ENCODE data around the gene GAMT. TPM values are rescaled to one million over a fixed set of nuclear protein-coding genes. Genes with fewer than 3 reads are reported as not detected.

The GAMT gene
- 21.9 to 46.0 TPM (median 44.9 TPM) in 5 replicates for total RNA-seq (2022; extraction: Qiagen RNA extraction; ENCODE audit: low read depth)

DNA sequence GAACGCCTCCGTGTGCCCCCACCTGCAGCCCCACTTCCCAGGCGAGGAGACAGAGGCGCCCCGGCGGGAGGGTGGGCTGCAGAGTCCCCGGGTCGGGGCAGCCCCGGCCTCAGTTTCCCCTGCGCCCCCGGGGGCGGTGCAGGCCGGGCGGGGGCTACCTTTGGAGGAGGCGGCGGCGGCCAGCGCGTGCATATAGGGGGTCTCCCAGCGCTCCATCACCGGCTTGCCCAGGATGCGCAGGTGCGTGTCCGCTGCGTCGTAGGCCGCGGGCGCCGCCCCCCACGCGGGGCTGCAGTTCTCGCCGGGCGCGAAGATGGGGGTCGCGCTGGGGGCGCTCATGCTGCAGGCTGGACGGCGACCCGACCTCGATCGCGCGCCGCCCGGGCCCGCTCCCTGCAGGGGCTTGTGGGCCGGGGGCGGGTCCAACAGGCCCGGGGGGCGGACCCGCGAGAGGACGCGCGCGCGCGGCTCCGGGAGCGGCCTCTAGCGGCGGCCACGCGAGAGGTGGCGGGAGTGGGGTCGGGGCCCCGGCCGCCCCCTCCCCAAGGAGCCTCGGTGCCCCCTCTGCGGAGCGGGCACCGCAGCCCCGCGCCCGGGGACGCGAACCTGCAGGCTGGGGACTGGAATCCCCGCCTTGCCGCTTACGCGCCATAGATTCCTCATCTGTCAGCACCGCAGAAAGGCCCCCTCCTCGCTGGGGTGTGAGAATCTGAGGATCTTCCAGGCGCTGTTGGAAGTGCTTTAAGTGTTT is at the start of gene GAMT:
TSS of gene GAMT (minus strand) at position 405 of the 751 bp plus-strand sequence. CDS start at position 339, 66 bp downstream.

DNA sequence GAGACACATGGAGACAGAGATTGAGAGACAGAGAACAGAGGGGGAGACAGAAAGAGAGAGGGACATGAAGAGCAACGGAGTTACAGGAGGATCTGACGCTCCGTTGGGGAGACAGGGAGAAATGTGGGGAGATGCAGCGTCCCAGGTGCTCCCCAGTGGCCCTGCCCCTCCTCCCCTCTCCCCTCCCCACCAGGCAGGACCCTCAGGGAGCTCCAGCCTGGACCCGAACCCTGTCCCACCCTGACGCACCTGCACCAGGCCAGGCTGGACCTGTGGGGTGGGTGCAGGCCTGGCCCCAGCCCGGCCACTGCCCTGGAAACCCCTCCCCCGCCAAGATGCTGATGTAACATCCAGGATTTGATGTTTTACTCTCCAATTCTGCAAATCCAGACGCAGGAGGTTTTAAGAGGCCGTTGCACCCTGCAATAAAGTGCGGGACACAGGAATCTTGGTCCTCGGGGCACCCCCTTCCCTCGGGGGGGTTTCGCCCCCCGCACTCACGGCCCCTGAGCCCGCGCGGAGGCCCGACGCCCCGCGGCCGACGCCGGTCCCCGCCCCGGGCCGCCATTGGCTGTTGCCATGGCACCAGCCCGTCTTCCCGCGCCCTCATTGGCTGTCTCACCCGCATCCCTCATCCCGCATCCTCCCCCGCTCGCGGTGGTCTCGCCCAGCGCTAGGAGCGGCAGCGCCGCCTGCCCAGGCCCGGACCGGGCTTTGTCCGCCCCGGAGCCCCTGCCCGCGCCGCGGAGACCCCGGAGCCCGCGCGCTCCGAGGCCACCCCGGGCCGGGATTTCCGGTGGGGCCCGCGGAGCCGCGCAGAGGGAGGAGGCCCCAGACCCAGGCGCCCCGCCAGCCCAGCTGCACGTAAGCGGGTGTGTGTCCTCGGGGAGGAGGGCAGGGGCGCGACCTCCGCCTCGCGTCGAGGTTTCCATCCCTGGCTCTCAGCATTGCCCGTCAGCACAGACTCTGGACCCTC is 48.4 kb upstream of the GAMT start, which contains the start of gene APC2:
TSS of gene APC2 (plus strand) at position 655 of the 976 bp plus-strand sequence. CDS start 2,881 bp downstream, outside the sequence.

DNA sequence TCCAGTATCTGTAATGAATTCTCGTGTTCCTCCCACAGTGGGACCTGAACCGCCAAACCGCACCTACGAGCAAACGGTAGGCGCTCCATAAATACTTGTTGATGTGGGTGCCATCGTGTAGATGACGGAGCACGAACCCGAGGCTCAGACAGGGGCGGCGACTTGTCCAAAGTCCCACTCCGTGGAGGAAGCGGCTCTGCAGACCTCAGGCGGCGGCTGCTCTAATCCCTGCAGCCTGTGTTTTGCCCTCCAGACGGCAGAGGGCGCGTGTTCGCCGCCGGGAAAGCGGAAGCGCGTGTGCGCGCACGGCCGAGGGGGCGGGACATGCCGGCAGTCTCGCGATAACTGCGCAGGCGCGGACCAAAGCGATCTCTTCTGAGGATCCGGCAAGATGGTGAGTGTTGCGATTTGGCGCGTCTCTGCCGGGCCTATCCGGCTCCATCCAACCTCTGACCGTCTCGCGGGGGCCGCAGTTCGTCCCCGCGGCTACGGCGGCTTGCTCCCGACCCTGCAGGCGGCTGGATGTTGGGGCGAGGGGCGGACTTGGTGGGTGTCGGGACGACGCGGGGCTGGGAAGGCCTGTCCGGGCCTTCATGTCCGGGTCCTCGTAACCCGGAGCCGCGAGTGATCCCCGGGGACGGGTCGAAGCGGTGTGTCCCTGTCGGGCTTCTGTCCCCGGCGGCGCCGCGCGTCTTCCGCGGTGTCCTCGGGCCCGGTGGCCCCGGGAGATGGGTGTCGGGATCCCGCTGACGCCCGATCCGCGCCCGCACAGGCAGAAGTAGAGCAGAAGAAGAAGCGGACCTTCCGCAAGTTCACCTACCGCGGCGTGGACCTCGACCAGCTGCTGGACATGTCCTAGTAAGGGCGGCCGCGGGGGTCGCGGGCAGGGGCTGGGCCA is 36.9 kb upstream of the GAMT start, which contains the start of gene RPS15:
TSS of gene RPS15 (plus strand) at position 362 of the 898 bp plus-strand sequence. CDS start at position 392, 30 bp downstream.

DNA sequence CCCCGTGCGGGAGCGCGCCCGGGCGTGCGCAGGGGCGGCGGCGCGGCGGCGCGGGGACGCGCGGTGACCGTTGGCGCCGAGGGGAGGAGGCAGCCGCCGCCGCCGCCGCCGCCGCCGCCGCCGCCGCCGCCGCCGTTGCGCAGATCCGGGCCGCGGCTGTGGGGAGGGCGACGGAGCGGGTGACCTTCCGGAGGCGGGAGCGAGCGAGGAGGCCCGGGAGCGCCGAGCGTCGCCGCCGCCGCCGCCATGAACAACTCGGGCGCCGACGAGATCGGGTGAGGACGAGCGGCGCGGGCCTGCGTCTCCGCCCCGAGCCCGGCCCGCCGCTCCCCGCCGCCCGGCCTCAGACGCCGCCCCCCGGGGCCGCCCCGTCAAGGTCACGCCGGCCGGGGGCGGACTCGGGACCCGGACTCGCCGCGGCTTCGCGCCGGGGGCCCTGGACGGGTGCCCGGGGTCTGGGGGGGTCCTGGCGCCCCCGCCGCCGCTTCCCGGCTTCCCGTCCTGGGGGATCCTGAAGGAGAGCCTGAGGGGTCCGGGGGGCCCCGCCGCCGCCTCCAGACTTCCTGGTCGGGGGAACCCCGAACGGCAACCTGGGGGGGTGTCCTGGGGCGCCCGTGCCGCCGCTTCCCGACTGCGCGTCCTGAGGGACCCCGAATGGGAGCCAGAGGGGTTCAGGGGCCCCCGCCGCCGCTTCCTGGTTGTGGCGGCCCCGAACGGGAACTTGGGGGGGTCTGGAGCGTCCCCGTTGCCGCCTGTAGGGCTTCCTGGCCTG is 6.4 kb upstream of the GAMT start, which contains the start of gene DAZAP1:
TSS of gene DAZAP1 (plus strand) at position 59 of the 772 bp plus-strand sequence. CDS start at position 247, 188 bp downstream.

DNA sequence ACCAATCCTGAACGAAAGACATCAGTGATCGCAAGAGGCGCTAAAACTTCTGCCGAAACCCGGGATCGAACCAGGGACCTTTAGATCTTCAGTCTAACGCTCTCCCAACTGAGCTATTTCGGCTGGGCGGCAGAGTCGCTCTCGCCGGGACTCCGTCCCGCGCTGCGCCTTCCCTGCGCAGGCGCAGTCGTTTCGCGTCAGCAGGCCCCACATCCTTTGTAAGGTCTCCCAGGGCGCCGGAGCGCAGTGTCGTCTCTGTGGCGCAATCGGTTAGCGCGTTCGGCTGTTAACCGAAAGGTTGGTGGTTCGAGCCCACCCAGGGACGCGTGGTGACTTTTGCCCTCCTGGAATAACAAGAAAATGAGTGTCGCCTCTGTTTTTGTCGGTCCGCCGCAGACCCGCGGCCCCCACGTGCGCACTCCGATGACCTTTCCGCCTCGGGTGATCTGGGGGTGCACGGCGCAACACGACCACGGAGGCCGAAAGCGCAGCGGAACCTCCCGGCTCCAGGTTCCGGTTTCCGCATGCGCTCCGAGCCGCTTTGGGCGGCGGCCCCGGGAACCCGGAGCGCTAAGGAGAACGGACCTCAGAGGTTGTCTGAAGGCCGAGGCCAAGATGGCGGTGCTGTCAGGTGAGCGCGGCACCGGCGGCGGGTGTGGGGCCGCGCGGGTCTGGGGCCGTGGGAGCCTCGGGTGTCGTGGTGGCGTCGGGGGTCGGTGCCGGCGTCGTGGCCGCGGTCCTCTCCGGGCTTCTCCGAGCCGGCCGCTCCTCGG is 17.8 kb downstream of the GAMT start, which contains the start of gene NDUFS7:
TSS of gene NDUFS7 (plus strand) at position 596 of the 773 bp plus-strand sequence. CDS start at position 616, 20 bp downstream.

Other genes with a start within 250 kb of the GAMT start
- gene SBNO2, start 227.3 kb downstream of the GAMT start, total RNA-seq (2022; extraction: Qiagen RNA extraction; ENCODE audit: low read depth), result 20.2 to 45.2 TPM (median 43.8 TPM) in 5 replicates
- gene STK11, start 195.8 kb downstream of the GAMT start, total RNA-seq (2022; extraction: Qiagen RNA extraction; ENCODE audit: low read depth), result 25.5 to 40.2 TPM (median 38.6 TPM) in 5 replicates
- 2.3 to 6.0 TPM (median 4.7 TPM) in 5 replicates for gene CBARP, start 163.5 kb downstream of the GAMT start, total RNA-seq (2022; extraction: Qiagen RNA extraction; ENCODE audit: low read depth)
- 77.1 to 178 TPM (median 171 TPM) in 5 replicates for gene ATP5F1D, start 159.8 kb downstream of the GAMT start, total RNA-seq (2022; extraction: Qiagen RNA extraction; ENCODE audit: low read depth)
- gene MIDN, start 153.0 kb downstream of the GAMT start, total RNA-seq (2022; extraction: Qiagen RNA extraction; ENCODE audit: low read depth), result 35.7 to 56.7 TPM (median 49.1 TPM) in 5 replicates
- 87.1 to 165 TPM (median 105 TPM) in 5 replicates for gene CIRBP, start 132.2 kb downstream of the GAMT start, total RNA-seq (2022; extraction: Qiagen RNA extraction; ENCODE audit: low read depth)
- gene FAM174C, start 126.0 kb downstream of the GAMT start, total RNA-seq (2022; extraction: Qiagen RNA extraction; ENCODE audit: low read depth), result 31.9 to 87.6 TPM (median 83.9 TPM) in 5 replicates
- 0.61 to 3.2 TPM (median 2.9 TPM) in 5 replicates for gene EFNA2, start 115.7 kb downstream of the GAMT start, total RNA-seq (2022; extraction: Qiagen RNA extraction; ENCODE audit: low read depth)
- 44.6 to 85.4 TPM (median 73.9 TPM) in 5 replicates for gene NDUFS7, start 17.6 kb downstream of the GAMT start, total RNA-seq (2022; extraction: Qiagen RNA extraction; ENCODE audit: low read depth)
- 97.2 to 110 TPM (median 109 TPM) in 5 replicates for gene DAZAP1, start 6.0 kb upstream of the GAMT start, total RNA-seq (2022; extraction: Qiagen RNA extraction; ENCODE audit: low read depth)
- 1,281 to 1,998 TPM (median 1,712 TPM) in 5 replicates for gene RPS15, start 36.9 kb upstream of the GAMT start, total RNA-seq (2022; extraction: Qiagen RNA extraction; ENCODE audit: low read depth)
- 0.78 to 2.1 TPM (median 1.8 TPM) in 5 replicates for gene APC2, start 48.6 kb upstream of the GAMT start, total RNA-seq (2022; extraction: Qiagen RNA extraction; ENCODE audit: low read depth)
- 8.1 to 22.8 TPM (median 18.7 TPM) in 5 replicates for gene C19orf25, start 77.7 kb upstream of the GAMT start, total RNA-seq (2022; extraction: Qiagen RNA extraction; ENCODE audit: low read depth)
- 0.41 to 1.3 TPM (median 1.1 TPM) in 5 replicates for gene PCSK4, start 88.8 kb upstream of the GAMT start, total RNA-seq (2022; extraction: Qiagen RNA extraction; ENCODE audit: low read depth)
- 2.8 to 5.5 TPM (median 4.6 TPM) in 5 replicates for gene REEP6, start 89.6 kb upstream of the GAMT start, total RNA-seq (2022; extraction: Qiagen RNA extraction; ENCODE audit: low read depth)
- 2.0 to 4.1 TPM (median 2.7 TPM) in 5 replicates for gene ADAMTSL5, start 111.5 kb upstream of the GAMT start, total RNA-seq (2022; extraction: Qiagen RNA extraction; ENCODE audit: low read depth)
- gene PLK5, start 122.5 kb upstream of the GAMT start, total RNA-seq (2022; extraction: Qiagen RNA extraction; ENCODE audit: low read depth), result not detected in 5 replicates
- gene MEX3D, start 166.8 kb upstream of the GAMT start, total RNA-seq (2022; extraction: Qiagen RNA extraction; ENCODE audit: low read depth), result 5.3 to 15.2 TPM (median 11.9 TPM) in 5 replicates
- 21.7 to 53.2 TPM (median 50.0 TPM) in 5 replicates for gene MBD3, start 191.3 kb upstream of the GAMT start, total RNA-seq (2022; extraction: Qiagen RNA extraction; ENCODE audit: low read depth)
- 110 to 173 TPM (median 133 TPM) in 5 replicates for gene UQCR11, start 203.9 kb upstream of the GAMT start, total RNA-seq (2022; extraction: Qiagen RNA extraction; ENCODE audit: low read depth)